Epithelial cell of esophagus (primary cell): ENCODE measurements around the gene EEFSEC.

Experiments
- DNase-seq: peaks from one replicate; pipeline ENCODE4 v3.0.0; 2010; ENCODE audit warnings: low read depth
- H3K4me3 ChIP-seq: 2 replicates; pipeline ENCODE4 v1.5.1; 2011; ENCODE audit warnings: mild to moderate bottlenecking, low read length, control low read depth
- CTCF ChIP-seq: IDR thresholded peaks from 2 replicates; pipeline ENCODE4 v1.5.1; 2011; ENCODE audit warnings: low read depth, mild to moderate bottlenecking, low read length, control low read depth, inconsistent platforms; ENCODE audit not compliant: insufficient read depth; ENCODE audit errors: missing control alignments

EEFSEC gene

GRCh38 chr3:128408012-128408692, 254.9 kb downstream of the EEFSEC start:
- TF ChIP-seq CTCF: no peak
- no peak for DNase-seq
- H3K4me3 ChIP-seq: no peak overlapping the region

GRCh38 chr3:128408693-128409623, 255.7 kb downstream of the EEFSEC start:
- TF ChIP-seq CTCF: peak; percentile 18
- no peak for DNase-seq
- H3K4me3 ChIP-seq: no peak overlapping the region

GRCh38 chr3:128409624-128410581, 256.6 kb downstream of the EEFSEC start:
- TF ChIP-seq CTCF: no peak
- DNase-seq: no peak
- no peak overlapping the region for H3K4me3 ChIP-seq

- no peak overlapping the region for H3K4me3 ChIP-seq
- TF ChIP-seq CTCF: no peak
- DNase-seq: no peak
Measured at GRCh38 chr3:128410669-128411573, 257.6 kb downstream of the EEFSEC start.

DNA sequence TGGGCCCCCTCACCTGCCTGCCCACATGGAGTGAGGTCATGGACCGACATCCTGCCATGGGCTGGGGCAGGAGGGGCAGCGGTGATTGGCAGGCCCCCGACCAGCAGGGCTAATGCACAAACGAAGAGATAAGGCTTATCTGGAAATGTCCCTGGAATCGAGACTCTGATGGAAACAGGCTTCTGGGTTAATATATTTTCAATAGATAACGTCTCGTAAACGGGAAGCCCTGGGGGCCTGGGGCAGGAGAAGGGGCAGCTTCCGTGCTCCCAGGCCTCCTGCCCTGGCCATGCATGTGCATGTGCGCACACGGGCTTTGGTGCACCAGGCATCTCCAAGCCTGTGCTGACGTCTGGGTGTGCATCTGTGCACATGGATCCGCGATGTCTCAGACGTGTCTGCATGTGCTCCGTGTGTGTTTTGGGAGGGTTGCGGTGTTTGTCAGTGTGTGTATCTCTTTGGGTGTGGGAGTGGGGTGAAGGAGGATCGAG, 258.3 kb downstream of the EEFSEC start:
- H3K4me3 ChIP-seq: no peak overlapping the region
- no peak for TF ChIP-seq CTCF
- DNase-seq: no peak
